GM19463 (cell line): ENCODE data around the gene NPC1.
"Not testable (repeated sequence)": the region's sequence is repeated elsewhere in the genome, so short reads cannot be mapped to it uniquely, and the experiment has no call there.

Experiments
- ATAC-seq: cut with Tn5 transposase; IDR thresholded peaks from one replicate; pipeline ENCODE4 v1.9.1; 2021; ENCODE audit warnings: mild to moderate bottlenecking, moderate library complexity; ENCODE audit not compliant: unreplicated experiment

NPC1 gene

DNA sequence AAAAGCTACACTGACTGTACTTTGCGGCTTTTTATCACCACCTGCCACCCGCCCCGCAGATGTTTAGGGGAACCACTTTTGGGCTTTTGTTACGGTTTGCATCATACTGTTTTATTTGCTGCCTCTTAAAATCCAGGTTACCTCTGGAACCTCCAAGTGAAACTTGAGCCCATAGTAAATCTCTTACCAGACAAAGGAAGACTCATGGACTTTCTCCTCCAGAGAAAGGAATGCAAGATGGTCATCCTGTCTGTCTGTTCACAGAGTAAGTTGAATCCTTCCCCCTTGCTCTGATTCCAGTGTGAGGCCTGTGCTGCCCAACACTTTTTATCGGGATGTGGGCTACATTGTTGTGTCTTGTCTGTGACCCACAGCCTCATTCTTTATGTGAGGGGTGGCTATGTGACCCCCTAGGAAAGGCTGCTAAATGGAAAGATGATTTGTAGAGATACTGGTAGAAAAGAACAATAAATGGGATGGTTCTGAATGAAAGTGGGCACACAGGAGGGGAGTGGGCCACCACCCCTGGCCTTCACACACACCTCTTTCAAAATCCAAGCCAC is 59.7 kb downstream of the NPC1 start:
- ATAC-seq: no peak

- no peak for ATAC-seq
Measured at GRCh38 chr18:23524213-23524707, 62.0 kb downstream of the NPC1 start.

DNA sequence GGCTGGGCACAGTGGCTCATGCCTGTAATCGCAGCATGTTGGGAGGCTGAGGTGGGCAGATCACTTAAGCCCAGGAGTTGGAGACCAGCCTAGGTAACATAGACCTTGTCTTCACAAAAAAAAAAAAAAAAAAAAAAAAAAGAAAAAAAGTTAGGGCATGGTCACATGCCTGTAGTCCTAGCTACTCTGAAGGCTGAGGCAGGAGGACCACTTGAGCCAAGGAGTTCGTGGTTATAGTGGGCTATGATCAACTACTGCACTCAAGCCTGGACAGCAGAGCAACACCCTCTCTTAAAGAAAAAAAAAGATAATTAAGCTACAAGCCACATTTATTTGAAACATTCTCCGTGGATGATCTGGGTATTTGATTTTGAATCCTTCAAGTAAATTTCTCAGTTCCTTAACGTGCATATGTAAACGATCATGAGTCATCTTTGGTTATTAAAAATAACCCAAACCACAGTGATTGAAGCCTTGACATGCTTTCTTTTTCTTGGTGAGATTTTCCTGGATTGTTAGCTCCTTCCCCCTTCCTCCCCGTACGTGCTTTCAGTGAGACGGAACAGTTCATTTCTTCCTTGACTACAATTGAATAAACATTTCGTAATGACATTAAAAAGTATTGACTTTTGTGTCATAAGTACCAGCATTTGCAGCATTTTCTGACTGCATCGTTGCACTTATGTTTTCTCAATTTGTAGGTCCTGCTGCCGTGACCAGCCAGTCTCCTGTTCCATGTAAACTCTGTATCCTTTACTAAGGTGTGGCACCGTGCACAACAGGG is 62.7 kb downstream of the NPC1 start:
- no peak for ATAC-seq

- no peak for ATAC-seq
Measured at GRCh38 chr18:23521907-23522306, 64.4 kb downstream of the NPC1 start.

GRCh38 chr18:23521271-23521670 is 65.0 kb downstream of the NPC1 start:
- no peak for ATAC-seq

GRCh38 chr18:23519734-23520133 is 66.6 kb downstream of the NPC1 start:
- no peak for ATAC-seq

DNA sequence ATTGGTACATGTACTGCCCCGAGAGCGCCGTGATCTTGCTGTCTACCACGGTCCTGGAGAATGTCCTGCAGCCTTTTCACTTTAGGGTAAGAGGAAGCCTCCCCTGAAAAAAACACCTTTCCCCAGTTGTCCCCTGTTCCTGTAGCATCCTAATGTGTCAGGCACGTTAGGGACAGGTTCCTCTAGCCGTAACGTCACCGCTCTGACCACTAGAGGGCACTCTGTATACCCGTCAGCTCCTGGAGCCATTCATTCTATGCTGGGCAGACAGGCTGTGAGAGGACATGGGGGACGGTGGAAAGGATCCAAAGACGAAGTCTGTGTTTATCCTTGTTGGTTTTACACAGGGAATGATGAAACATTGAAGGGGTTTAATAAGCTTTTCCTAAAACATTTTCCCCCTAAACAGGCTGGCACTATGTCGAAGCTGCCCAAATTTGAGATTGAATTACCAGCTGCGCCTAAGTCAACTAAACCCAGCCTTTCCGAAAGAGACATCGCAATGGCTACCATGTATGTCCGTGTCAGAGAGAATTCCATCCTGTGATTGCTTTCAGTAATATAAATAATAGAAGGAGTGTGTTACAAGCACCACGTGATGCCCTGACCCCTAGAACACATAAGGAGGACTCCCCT is 70.3 kb downstream of the NPC1 start:
- ATAC-seq: peak; percentile 95

DNA sequence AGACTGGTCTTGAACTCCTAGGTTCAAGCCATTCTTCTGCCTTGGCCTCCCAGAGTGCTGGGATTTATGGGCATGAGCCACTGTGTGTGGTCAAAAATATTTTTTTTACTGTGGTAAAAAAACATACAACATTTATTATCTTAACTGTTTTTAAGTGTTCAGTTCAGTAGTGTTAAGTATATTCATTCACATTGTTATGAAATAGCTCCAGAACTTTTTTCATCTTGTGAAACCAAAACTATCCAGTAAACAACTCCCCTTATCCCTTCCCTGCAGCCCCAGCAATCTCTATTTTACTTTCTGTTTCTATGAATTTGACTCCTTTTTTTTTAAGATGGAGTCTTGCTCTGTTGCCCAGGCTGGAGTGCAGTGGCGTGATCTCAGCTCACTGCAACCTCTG is 73.7 kb downstream of the NPC1 start:
- no peak for ATAC-seq

DNA sequence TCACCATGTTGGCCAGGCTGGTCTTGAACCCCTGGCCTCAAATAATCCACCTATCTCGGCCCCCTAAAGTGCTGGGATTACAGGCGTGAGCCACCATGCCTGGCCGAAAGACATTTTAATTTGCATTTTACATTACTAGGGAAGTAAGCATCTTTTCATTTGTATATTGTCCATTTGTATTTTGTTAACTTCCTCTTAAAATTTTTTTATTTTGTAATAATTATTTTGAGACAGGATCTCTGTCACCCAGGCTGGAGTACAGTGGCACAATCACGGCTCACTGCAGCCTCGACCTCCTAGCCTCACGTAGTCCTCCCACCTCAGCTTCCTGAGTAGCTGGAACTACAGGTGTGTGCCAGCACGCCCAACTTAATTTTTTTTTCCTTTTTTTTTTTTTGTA is 74.1 kb downstream of the NPC1 start:
- not testable (repeated sequence) for ATAC-seq

- ATAC-seq: not testable (repeated sequence)
Measured at GRCh38 chr18:23510923-23511322, 75.4 kb downstream of the NPC1 start.

DNA sequence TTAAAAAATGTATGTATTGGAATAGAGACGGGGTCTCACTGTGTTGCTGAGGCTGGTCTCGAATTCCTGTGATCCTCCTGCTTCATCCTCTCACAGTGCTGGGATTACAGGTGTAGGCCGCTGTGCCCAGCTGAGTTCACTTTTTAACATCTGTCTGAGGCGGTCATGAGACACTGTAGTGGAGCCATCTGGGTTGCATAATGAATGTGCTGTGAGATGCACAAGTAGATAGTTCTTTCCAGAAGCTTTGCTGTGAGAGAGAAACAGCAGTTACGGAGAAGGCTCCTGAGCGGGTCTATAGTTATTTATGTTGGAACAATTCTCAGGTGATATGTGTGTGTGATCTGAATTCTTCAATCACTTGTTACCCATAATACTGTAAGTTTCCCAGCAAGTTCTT is 79.9 kb downstream of the NPC1 start:
- ATAC-seq: no peak

DNA sequence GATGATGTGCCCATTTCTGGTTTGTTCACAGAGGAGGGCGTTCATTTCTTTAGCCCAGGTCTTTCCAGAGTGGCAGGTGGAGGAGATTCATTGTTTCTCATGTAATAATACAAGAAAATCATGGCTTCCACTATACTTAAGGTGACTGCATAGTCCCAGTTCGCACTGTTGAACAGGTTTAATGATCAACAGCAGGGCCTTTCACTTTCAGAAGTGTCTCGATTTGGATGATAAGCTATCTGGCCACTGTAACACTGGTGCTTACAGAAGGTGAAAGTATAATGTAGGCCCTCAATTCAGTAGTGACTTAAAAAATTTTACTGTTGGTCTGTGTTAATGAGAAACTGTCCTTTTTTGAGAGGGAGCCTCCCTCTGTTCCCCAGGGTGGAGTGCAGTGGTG is 81.6 kb downstream of the NPC1 start:
- peak; percentile 60 for ATAC-seq

- ATAC-seq: no peak
Measured at GRCh38 chr18:23503963-23504344, 82.4 kb downstream of the NPC1 start.

GRCh38 chr18:23503038-23503962 is 83.0 kb downstream of the NPC1 start, which contains the start of gene RMC1:
Gene RMC1 (plus strand): TSS chr18:23503511. CDS start chr18:23503619, 108 bp downstream.
- peak; percentile 76 for ATAC-seq

DNA sequence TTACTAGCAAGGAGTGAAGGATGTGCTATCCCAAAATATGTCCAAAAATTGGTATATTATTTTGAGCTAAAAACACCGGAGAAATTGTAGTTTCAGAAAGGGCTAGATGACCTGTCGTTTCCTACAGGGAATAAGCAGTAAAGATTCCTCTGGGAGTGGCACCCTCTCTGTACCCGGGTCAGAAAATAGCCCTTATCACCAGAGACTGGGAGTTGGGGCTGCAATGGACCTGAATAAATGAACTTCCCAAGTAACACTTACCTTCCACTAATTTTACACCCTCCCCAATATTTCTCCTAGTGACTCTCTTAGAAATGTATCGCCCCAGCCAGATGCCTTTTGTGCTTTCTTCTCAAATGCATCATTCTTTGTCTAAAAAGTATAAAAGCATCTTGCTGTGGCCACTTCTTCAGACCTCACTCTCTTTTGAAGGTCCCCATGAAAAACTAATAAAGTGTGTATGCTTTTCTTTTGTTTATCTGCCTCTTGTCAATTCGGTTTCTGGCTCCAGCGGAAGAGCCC is 83.7 kb downstream of the NPC1 start:
- no peak for ATAC-seq

DNA sequence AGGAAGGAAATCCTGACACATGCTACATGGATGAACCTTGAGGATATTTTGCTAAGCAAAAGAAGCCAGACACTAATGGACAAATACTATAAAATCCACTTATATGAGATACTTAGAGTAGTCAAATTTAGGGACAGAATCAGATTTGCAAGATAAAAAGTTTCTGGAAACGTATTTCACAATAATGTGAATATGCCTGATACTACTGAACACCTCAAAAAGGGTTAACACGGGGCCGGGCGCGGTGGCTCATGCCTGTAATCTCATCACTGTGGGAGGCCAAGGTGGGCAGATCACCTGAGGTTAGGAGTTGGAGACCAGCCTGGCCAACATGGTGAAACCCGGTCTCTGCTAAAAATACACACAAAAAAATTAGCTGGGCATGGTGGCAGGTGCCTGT is 84.7 kb downstream of the NPC1 start:
- no peak for ATAC-seq

DNA sequence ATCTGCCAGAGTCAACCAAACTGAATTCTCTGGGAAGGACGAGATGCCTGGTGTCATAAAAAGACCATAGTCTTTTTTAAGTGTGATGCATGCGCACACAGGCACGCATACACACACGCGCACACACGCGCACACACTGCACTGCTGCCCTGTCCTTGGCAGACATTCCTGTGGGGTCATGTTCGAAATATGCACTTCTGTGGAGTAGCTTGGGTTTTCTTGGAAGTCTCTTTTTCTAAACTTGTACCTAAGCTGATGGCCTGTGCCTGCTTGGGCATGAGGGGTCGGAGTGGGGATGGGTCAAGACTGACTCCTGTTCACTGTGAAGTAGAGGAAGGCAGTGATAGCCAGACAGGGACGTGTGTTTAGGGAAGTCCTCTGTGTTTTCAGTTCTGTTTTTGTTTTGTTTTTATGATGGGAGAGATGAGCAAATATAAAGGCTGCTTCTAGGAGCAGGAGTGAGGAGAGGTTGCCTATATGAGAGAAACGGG is 87.0 kb downstream of the NPC1 start:
- ATAC-seq: no peak

- no peak for ATAC-seq
Measured at GRCh38 chr18:23498877-23499276, 87.4 kb downstream of the NPC1 start.

DNA sequence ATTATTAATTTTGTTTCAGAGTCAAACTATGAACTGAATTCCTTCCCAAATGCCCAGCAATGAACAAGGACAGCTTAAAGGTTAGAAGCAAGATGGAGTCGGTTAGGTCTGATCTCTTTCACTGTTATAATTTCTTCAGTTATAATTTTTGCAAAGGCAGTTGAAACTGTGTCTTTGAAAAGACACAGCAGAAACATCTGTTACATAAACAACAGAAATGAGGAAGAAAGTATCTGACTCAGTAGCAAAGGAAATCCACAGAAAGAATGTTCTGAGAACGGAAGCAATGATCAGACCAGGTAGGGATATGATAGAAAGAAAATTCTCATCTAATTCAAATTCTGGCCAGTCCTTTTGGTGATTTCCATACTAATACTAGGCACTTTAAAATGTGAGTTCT is 88.2 kb downstream of the NPC1 start:
- ATAC-seq: no peak

DNA sequence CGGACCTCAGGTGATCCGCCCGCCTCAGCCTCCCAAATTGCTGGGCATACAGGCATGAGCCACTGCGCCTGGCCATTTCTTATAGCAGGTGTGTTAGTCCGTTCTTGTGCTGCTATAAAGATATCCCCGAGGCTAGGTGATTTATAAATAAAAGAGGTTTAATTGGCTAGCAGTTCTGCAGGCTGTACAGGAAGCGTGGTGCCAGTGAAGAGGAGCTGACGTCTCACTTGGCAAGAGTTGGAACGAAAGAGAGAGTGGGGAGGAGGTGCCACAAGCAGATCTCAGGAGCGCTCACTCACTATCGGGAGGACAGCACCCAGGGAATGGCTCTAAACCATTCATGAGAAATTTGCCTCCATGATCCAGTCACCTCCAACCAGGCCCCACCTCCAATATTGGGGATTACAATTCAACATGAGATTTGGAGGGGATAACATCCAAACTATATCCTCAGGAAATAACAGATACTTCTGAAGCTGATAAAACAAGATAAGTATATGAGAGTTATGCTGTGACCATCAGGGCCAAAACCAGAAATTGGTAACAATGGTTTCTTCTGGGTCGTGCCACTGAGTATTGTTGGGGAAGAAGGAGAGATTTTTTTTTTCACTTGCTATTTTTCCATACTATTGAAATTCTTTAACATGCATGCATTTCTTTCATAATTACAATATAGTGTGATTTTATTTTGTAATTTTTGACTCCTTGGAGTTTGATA is 90.4 kb downstream of the NPC1 start:
- no peak for ATAC-seq
